IPS-20b (cell line): ENCODE data around the gene TYRP1.

Source experiments
- H3K27ac ChIP-seq: one replicate; pipeline ENCODE4 v1.5.1; 2013; ENCODE audit warnings: low read length
- H3K27me3 ChIP-seq: 2 replicates; pipeline ENCODE4 v1.6.1; 2013; ENCODE audit warnings: mild to moderate bottlenecking, low read length, inconsistent platforms; ENCODE audit not compliant: insufficient read depth
- H3K36me3 ChIP-seq: 2 replicates; pipeline ENCODE4 v1.6.1; 2013; ENCODE audit warnings: low read depth, mild to moderate bottlenecking, inconsistent platforms, low read length, moderate library complexity; ENCODE audit not compliant: insufficient read depth
- H3K4me1 ChIP-seq: 2 replicates; pipeline ENCODE4 v1.6.1; 2013; ENCODE audit warnings: mild to moderate bottlenecking, control low read depth, inconsistent platforms, low read length, moderate library complexity; ENCODE audit not compliant: insufficient read depth
- H3K4me3 ChIP-seq: 2 replicates; pipeline ENCODE4 v1.5.1; 2013; ENCODE audit warnings: mild to moderate bottlenecking, low read length, inconsistent platforms
- H3K9ac ChIP-seq: 2 replicates; pipeline ENCODE4 v1.6.1; 2013; ENCODE audit warnings: low read depth, mild to moderate bottlenecking, inconsistent platforms, low read length, moderate library complexity
- H3K9me3 ChIP-seq: 2 replicates; pipeline ENCODE4 v1.6.1; 2013; ENCODE audit warnings: mild to moderate bottlenecking, low read depth, low read length, inconsistent platforms; ENCODE audit not compliant: insufficient read depth

TYRP1 gene, protein sequence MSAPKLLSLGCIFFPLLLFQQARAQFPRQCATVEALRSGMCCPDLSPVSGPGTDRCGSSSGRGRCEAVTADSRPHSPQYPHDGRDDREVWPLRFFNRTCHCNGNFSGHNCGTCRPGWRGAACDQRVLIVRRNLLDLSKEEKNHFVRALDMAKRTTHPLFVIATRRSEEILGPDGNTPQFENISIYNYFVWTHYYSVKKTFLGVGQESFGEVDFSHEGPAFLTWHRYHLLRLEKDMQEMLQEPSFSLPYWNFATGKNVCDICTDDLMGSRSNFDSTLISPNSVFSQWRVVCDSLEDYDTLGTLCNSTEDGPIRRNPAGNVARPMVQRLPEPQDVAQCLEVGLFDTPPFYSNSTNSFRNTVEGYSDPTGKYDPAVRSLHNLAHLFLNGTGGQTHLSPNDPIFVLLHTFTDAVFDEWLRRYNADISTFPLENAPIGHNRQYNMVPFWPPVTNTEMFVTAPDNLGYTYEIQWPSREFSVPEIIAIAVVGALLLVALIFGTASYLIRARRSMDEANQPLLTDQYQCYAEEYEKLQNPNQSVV

DNA sequence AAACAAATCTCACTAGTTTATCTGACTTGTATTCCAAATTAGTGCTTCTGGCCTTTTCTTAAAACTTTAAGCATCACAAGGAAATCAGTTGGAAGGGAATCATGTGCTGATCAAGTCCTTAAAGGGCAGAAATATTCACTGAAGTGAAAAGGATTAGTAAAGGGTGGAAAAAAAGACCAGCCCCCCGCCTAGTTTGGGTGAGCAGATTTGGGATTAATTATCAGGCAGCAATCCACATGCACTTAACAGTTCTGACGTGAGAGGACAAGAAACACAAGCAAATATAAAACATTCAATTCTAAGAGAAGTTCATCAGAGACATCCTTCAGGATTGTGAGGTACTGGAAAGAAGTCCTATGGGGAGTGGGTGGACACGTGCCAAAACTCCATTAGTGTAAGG lies at the start of gene TYRP1:
TYRP1 (plus strand) TSS at position 245 of the 400 bp plus-strand sequence. CDS start 612 bp downstream, outside the sequence.
- Histone ChIP-seq H3K27ac (no peak within 1 kb of the TSS), H3K9me3 (no peaks in the 10 kb centered on the region), H3K36me3 (no peaks in the 10 kb centered on the region), H3K27me3 (no peaks in the 10 kb centered on the region), H3K9ac (no peak within 1 kb of the TSS), H3K4me1 (no peaks in the 10 kb centered on the region), H3K4me3 (no peak within 1 kb of the TSS)

DNA sequence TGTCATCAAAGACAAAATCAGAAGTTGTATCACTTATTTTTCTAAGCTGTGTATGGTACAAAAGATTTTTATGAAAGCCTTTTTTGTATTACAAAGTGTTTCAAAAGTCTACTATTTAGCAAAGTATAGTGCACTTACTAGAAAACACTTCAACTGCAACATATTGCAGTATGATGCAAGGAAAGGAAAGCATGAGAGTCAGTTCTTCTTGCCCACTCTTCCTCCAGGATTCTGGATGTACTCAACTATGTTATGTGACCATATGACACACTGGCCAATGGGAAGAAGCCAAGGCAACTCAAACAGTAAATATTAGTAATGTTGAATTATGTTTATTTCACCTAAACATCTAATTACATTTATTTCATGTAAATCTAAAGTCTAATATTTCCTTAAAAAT lies 49.5 kb upstream of the TYRP1 start:
- Histone ChIP-seq H3K4me1 (no peaks in the 10 kb centered on the region), H3K9me3 (no peaks in the 10 kb centered on the region), H3K4me3 (no peak overlapping the region), H3K9ac (no peak overlapping the region), H3K27me3 (no peaks in the 10 kb centered on the region), H3K36me3 (no peaks in the 10 kb centered on the region), H3K27ac (no peak overlapping the region)

DNA sequence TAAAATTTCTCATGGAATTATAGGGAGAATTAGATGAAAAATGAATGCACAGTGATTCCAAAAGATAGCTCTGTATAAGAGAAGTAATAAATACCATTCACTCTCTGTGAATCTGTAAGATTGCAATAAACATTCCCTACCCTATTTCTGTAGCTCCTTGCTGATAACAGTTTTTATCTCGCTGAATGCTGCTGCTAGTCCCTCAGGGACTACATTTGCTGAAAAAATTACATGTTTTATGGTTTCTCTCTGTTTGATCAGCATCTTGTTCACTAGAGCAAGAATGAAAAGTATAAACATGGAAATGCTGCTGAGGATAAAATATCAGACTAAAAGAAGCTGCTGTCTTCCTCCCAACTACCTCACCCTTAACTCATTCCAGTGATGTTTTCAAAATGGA lies 44.3 kb upstream of the TYRP1 start:
- no peaks in the 10 kb centered on the region for H3K27me3 ChIP-seq
- H3K4me3 ChIP-seq = no peak overlapping the region
- no peaks in the 10 kb centered on the region for H3K36me3 ChIP-seq
- no peaks in the 10 kb centered on the region for H3K9me3 ChIP-seq
- no peaks in the 10 kb centered on the region for H3K4me1 ChIP-seq
- no peak overlapping the region for H3K9ac ChIP-seq
- no peak overlapping the region for H3K27ac ChIP-seq

DNA sequence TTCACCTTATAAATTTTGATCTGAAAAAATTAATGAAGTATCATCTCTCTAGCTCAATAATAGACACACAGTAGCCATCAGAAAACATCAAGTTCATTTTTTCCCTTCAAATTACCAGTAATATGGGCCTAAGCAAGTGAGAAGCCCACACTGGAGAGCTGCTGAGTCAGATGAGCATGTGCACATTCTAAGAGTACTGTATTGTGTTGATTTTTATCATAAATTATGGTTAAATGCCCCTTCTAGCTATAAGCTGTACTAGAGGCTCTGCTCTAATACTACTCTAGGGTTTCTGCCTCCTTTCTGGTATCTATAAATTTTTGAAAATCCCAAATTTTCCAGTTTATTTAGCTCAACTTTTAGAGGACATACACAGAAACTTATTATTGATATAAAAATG lies 42.1 kb upstream of the TYRP1 start:
- Histone ChIP-seq H3K9ac (no peak overlapping the region), H3K27ac (no peak overlapping the region), H3K4me3 (no peak overlapping the region), H3K9me3 (no peaks in the 10 kb centered on the region), H3K27me3 (no peaks in the 10 kb centered on the region), H3K4me1 (no peaks in the 10 kb centered on the region), H3K36me3 (no peaks in the 10 kb centered on the region)

DNA sequence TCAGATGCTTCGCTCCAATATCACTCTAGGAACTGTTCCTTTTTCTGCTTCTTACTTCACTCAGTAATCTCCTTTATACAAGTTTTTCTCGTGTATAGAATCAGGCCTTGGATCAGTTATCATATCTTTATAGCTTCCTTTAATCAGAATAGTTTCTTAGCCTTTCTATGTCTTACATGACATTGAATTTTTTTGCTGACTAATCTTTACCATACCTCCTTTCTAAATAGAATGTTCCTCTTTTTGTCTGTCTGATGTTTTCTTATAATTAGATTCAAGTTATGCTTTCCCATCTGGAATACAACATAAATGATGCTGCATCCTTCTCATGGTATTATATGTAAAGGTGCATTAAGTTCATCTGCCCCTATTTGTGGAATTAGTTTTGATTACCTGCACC lies 40.2 kb upstream of the TYRP1 start:
- Histone ChIP-seq H3K27ac (no peak overlapping the region), H3K4me1 (no peaks in the 10 kb centered on the region), H3K4me3 (no peak overlapping the region), H3K9ac (no peak overlapping the region), H3K36me3 (no peaks in the 10 kb centered on the region), H3K27me3 (no peaks in the 10 kb centered on the region), H3K9me3 (no peaks in the 10 kb centered on the region)

DNA sequence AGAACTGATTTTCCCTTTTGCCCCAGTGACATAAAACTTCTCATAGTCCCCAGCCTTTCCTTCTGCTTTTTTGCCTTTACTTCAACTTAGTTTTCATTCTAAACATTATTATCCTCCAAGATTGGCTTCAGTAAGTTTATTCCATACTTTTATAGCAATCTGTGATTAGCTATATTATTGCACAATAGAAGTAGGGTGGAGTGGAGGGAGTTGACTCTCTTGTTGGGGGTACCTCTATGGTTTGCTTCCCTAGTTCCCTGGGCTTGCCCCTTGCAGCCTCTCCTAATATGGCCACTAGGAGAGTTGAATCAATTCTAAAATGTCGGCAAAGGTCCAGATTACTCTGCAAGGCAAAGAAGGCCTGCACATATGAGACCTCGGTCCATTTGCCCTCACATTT lies 36.4 kb upstream of the TYRP1 start:
- no peaks in the 10 kb centered on the region for H3K36me3 ChIP-seq
- no peaks in the 10 kb centered on the region for H3K9me3 ChIP-seq
- H3K4me3 ChIP-seq = no peak overlapping the region
- no peak overlapping the region for H3K9ac ChIP-seq
- no peaks in the 10 kb centered on the region for H3K4me1 ChIP-seq
- no peak overlapping the region for H3K27ac ChIP-seq
- H3K27me3 ChIP-seq = no peaks in the 10 kb centered on the region

DNA sequence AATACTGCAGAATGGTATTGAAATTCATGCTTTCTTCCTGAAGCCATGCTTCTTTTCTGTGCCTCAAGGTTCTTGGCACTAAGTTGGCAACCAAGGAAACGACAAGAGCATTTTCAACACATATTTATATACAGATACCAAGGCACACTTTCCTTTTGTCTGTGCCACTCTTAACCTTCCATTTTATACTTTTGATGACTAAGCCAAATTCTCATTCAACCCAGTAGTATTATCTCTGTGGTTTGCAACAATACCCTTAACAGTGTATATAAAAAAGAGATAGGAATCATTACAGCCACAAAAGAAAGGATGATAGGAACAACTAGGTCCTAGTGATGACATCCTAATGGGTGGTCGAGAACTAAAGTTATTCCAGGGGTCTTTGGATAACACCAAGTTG lies 36.0 kb upstream of the TYRP1 start:
- H3K9me3 ChIP-seq = no peaks in the 10 kb centered on the region
- H3K27ac ChIP-seq = no peak overlapping the region
- no peaks in the 10 kb centered on the region for H3K27me3 ChIP-seq
- H3K9ac ChIP-seq = no peak overlapping the region
- no peaks in the 10 kb centered on the region for H3K4me1 ChIP-seq
- H3K36me3 ChIP-seq = no peaks in the 10 kb centered on the region
- no peak overlapping the region for H3K4me3 ChIP-seq

DNA sequence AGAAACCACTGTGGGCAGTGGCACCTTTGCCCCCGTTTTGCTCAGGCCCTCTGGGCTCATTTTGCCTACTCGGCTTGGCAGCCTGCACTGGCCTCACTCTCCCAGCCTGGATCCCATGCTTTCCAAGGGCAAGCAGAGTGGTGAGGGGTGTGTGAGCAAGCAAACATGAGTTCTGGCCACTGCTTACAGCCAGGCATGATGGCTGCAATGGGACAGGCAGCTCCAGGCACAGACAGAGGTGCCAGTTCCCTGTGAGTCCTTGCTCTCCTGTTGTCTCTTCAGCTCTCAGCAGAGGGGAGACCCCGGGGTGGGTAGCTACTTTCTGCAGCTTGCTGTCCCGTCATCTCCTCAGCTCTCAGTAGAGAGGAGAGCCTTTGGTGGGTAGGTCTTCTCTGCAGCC lies 35.2 kb upstream of the TYRP1 start:
- Histone ChIP-seq H3K9ac (no peak overlapping the region), H3K27me3 (no peaks in the 10 kb centered on the region), H3K4me3 (no peak overlapping the region), H3K9me3 (no peaks in the 10 kb centered on the region), H3K4me1 (no peaks in the 10 kb centered on the region), H3K36me3 (no peaks in the 10 kb centered on the region), H3K27ac (no peak overlapping the region)

DNA sequence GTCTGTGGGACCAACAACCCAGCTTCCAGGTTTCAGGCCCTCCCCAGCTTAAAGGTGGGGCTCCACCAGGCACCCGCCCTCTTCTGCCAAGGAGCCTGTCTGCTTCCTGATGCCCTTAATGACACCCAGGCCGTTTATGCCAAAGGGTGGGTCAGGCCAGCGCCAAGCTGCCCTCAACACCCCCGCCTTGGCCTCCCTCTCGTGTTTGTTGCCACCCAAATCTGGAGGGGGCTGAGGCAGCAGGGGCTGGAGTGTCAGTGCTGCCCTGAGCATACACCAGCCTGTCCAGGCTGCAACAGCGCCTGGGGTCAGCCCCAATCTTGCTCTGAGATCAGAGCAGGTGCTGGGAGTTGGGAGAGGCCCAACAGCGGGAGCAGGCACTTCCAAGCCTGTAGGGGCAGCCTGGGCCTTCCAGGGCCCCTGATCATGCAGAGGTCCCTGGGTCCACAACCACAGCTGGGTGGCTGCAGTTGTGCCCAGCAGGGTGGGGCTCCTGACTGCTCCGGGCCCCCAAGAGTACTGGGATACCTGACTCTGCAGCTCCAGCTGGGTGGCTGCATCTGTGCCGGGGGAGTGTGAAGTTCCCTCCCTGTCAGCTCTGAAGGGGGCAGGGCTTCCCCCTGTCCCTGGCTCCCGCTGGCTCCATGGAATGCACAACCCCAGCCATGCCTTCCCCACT lies 34.5 kb upstream of the TYRP1 start:
- Histone ChIP-seq H3K9me3 (no peaks in the 10 kb centered on the region), H3K9ac (no peak overlapping the region), H3K4me1 (no peaks in the 10 kb centered on the region), H3K36me3 (no peaks in the 10 kb centered on the region), H3K4me3 (no peak overlapping the region), H3K27me3 (no peaks in the 10 kb centered on the region), H3K27ac (no peak overlapping the region)

DNA sequence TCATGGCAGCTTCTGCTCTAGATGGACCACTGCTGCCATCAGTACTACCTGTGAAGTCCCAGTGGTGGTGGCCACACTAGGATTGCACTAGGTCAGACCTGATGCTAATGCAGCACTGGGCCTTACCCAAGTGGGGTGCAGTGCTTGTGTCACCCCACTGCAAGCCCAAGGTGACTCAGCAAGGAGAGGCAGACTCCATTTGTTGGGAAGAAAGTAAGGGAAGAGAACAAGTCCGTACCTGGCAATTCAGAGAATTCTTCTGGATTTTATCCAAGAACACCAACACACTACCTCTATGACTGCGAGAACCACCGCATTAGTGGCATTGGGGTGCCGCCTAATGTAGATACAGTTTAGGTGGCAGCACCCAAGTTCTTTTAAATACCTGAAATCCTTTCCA lies 34.0 kb upstream of the TYRP1 start:
- Histone ChIP-seq H3K36me3 (no peaks in the 10 kb centered on the region), H3K27me3 (no peaks in the 10 kb centered on the region), H3K27ac (no peak overlapping the region), H3K9me3 (no peaks in the 10 kb centered on the region), H3K9ac (no peak overlapping the region), H3K4me1 (no peaks in the 10 kb centered on the region), H3K4me3 (no peak overlapping the region)

DNA sequence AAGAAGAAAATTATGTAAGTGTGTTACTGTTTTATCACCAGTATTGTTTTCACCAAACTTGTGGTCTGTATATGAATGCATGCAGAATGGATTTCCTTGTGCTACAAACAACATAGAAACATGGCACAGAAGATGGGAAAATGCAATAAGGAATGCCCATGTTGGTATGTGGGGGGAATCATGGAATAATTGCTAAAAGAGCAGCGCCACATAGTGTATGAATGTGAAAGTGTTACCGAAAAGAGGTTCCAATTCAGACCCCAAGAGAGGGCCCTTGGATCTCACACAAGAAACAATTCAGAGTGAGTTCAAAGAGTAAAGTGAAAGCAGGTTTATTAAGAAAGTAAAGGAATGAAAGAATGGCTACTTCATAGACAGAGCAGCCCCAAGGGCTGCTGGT lies 26.4 kb upstream of the TYRP1 start:
- Histone ChIP-seq H3K4me3 (no peak overlapping the region), H3K9me3 (no peaks in the 10 kb centered on the region), H3K4me1 (no peaks in the 10 kb centered on the region), H3K9ac (no peak overlapping the region), H3K27me3 (no peaks in the 10 kb centered on the region), H3K27ac (no peak overlapping the region), H3K36me3 (no peaks in the 10 kb centered on the region)

DNA sequence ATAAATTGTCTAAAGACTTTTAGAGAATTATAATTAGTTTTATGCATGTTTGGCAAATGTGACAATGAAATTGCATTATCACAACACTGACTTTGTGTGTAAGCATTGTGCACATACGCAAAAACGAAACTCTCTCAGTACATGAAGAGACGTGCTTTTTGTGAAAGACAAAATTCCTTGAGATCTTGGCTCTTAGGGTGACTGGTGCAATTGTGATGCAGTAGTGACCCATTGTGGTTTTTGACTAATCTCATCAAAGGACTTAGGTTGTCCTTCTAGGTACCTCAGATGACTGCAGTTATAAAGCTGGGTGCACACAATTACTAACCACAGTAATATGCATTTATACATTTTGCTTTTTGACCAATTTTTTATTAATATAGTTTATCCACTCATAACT lies 25.3 kb upstream of the TYRP1 start:
- Histone ChIP-seq H3K36me3 (no peaks in the 10 kb centered on the region), H3K4me1 (no peaks in the 10 kb centered on the region), H3K27ac (no peak overlapping the region), H3K9me3 (no peaks in the 10 kb centered on the region), H3K4me3 (no peak overlapping the region), H3K27me3 (no peaks in the 10 kb centered on the region), H3K9ac (no peak overlapping the region)
